Fibroblast of skin of back (primary cell): ENCODE data around the gene HDAC8.
A peak's percentile ranks its signal among the peaks of the same experiment; 100 is the strongest.
"Not testable (repeated sequence)": the region's sequence is repeated elsewhere in the genome, so short reads cannot be mapped to it uniquely, and the experiment has no call there.

Experiments used
- DNase-seq: peaks from one replicate; pipeline ENCODE4 v3.0.0-alpha.2; 2013

HDAC8 gene

GRCh38 chrX:72372735-72373134 is 199.9 kb downstream of the HDAC8 start:
- no peak for DNase-seq

GRCh38 chrX:72371405-72371804 is 201.2 kb downstream of the HDAC8 start:
- no peak for DNase-seq

GRCh38 chrX:72368796-72369195 is 203.8 kb downstream of the HDAC8 start:
- no peak for DNase-seq

- DNase-seq, result no peak
Measured at GRCh38 chrX:72367516-72367915, 205.1 kb downstream of the HDAC8 start.

DNA sequence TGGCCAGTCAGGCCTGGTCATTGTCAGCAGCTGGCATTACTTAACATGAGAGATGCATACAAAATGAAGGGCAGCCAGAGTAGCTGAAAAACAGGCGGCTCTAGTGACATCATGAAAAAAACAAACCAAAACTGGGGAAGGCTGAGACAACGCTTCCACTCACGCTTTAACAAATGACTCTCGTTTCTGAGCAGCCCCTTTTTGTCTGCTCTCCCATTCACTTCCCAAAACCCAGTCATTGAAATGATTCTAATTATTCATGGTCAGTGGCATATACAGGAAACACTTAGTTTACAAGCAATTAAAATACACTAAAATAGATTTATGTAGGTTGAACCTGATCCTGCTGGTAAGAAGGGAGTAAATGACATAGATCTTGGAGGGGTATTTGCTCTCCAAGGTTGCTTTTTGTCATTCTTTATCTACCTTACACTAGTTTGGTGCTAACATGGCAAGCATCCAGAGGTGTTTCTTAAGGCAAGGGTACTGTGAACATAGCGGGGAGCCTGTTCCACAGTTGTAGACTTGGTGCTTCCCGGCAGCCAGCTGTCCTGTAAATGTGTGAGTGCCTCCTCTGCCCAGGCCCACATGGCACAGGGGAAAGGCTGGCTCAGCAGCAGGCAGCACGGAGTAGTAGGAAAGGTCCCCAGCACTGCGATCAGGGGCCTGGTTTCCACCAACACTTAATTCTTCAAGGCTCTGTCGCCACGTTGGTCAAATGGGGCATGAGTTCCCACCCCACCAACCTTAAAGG is 205.8 kb downstream of the HDAC8 start:
- DNase-seq, result no peak

- DNase-seq, result no peak
Measured at GRCh38 chrX:72366178-72366577, 206.5 kb downstream of the HDAC8 start.

DNA sequence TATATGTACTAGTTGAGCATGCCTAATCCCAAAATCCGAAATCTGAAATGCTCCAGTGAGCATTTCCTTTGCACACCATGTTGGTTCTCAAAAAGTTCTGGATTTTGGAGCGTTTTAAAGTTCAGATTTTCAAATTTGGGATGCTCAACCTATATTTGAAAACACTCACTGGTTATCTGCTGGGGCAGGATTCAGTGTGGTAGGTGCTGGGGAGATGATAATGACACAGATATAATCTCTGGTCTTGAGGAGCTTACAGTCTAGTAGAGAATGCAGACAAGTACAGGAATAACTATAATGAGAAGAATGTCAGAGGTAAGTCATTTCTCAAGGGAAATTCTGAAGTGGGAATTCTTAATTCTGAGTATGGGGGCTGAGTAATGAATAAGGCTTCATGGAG is 207.5 kb downstream of the HDAC8 start:
- DNase-seq, result no peak

DNA sequence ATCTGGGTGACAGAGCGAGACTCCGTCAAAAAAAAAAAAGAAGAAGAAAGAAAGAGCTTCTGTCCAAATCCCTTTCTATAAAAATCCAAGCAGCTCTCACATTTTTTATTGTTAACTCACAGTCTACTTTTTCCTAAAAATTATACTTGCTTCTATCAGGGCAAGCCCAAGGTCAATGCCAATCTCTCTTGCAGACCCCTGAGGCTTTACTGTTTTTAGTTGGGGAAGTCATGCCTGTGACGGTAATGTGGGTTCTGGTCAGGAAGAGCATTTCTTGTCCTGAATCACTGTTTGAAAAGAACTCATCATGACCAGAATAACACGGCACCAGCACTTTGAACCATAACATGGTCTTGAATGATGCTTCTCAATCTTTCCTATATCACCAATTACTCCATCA is 212.3 kb downstream of the HDAC8 start:
- DNase-seq, result no peak

DNA sequence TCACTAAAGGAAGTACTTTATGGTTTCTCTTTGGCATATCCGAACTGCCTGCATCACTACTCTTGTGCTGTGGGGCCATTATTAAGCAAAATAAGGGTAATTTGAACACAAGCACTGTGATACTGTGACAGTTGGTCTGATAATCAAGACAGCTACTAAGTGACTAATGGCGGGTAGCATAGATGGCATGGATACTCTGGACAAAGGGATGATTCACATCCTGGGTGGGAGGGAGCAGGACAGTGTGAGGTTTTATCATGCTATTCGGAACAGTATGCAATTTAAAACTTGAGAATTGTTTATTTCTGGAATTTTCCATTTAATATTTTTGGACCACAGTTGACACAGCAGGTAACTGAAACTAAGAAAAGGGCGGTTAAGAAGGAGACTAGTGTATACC is 214.3 kb downstream of the HDAC8 start:
- DNase-seq, result peak; percentile 67

- no peak for DNase-seq
Measured at GRCh38 chrX:72352786-72353185, 219.9 kb downstream of the HDAC8 start.

DNA sequence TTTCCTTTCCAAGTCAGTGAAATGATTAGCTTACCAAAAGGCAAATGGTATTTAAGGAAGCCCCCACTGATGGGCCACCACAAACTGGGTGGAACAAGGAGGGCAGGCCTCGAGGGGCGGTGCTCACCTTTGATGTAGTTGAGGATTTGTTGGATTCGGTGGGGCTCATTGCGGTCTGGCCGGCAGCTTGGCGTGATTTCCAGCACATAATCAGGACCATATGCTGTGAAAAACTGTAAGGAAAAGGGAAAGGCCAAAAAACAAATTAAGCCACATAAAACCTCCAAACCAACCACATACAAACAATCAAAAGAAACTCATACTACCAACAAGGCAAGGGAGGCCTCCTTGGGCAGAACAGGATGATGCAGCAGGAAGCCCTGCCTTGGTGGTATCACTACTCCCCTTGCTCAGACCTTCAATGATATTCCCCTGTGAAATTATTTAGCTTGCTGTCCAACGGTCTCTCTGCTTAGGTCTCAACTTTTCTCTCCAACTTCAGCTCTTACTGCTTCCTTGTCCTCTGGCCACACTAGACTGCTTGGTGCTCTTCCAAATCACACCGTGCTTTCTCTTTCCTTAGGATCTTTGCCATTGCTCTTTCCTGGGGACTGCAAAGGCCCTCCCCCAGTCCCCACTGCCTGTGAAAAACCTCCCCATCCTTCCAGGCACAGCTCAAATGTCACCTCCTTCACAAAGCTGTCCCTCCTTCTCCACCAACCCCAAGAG is 220.9 kb downstream of the HDAC8 start:
- DNase-seq, result peak; percentile 14

DNA sequence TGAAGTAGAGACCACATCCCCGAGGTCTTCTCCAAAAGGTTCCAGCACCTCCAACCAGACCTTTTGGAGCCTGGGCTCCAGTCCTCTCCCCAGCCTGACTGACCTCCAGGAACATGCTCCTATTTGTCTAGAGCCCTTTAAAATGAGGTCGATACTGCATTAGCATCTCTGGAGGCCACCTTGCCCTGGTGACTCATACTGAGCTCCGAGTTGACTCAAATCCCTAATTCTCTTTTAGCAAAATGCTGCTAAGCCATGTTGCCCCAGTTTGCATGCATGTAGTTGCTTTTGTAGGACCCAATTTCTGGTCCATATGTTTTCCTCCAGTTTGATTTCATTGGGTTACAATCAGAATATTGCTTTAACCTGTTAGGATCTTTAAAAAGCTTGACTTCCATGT is 223.5 kb downstream of the HDAC8 start:
- no peak for DNase-seq

DNA sequence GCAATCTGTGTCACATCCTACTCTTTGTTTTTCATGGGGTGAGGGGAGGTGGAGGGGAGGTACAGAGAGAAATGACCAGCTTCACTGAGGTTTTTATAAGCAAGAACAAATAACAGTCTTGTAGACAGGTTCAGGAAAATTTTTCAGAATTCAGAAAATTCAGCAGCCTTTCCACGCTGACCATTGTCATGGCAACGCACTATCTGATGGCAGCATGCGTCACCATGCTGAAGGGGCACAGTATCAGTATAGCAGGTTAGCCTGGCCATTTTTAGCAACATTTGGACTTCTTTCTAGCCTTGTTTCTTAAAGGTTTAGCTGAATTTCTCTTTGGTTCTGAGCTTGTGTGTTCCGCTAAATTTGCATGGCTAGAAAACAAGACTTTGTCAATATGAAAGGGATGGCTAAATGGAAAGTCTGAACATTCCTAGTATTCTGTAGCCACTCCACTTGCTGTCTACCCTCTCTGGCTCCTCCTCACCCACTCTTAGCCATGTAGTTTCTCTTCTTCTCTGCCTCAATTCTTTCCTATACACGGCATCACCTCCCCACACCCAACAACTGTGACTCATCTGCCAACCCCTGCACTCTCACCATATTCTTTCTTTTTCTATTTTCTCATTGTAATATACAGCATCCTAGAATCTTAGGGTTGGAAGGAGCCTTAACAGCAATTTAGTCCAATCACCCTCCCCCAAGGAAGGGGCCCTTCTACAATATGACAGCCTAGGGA is 224.2 kb downstream of the HDAC8 start:
- no peak for DNase-seq

DNA sequence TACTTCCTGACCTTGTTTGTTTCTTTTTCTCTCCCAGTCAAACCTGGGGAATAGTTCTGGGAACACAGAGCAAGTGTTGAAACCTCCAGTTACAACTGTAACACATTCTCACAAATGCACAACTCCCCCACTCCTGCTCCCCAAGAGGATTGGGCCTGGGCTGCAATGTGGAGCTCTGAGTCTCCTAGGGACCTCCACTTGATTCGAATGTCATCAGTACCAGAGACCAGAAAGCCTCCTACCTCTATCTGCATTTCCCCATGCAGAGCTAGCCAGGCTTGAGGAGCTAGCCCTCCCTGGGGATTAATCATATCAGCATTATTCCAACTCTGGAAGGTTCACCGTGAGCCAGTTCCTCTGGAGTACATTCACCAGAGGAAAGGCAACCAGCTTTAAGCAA is 225.3 kb downstream of the HDAC8 start:
- DNase-seq, result no peak

- no peak for DNase-seq
Measured at GRCh38 chrX:72346302-72346949, 226.2 kb downstream of the HDAC8 start.

DNA sequence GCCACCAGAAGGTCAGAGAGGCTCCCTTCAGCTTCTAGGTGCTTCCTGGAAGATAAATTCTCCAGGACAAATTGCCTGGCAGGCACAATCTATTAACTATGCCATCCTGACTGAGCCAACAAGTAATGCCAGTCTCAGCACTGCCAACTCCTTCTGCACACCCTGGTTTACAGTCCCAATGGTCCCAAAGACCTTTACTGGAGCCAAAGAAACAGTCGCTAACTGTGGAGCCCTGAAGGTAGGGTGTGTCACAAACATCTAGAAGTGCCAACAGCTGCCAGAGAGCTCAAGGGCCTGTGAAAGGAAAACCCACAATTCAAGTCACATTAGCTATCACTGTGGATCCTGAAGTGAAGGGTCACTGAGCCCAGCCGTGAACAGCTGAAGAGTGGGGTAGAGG is 232.0 kb downstream of the HDAC8 start:
- no peak for DNase-seq

GRCh38 chrX:72340041-72340440 is 232.6 kb downstream of the HDAC8 start:
- no peak for DNase-seq

DNA sequence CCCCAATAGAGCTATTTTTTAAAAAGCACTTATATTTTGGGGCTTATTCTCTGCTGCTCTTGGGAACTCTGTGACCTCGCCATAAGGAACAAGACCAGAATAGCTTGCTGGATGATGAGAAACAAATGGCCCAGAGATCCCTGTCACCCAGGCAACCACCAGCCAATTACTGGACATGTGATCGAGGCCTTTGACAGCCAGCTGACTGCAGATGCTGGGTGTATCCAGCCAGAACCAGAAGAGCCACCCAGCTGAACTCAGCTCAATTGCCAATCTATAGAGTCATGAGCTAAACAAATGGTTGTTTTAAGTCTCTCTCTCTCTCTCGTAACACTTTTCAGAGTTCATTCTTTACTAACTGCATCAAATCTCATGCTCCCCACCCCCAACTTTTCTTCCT is 242.5 kb downstream of the HDAC8 start:
- no peak for DNase-seq

DNA sequence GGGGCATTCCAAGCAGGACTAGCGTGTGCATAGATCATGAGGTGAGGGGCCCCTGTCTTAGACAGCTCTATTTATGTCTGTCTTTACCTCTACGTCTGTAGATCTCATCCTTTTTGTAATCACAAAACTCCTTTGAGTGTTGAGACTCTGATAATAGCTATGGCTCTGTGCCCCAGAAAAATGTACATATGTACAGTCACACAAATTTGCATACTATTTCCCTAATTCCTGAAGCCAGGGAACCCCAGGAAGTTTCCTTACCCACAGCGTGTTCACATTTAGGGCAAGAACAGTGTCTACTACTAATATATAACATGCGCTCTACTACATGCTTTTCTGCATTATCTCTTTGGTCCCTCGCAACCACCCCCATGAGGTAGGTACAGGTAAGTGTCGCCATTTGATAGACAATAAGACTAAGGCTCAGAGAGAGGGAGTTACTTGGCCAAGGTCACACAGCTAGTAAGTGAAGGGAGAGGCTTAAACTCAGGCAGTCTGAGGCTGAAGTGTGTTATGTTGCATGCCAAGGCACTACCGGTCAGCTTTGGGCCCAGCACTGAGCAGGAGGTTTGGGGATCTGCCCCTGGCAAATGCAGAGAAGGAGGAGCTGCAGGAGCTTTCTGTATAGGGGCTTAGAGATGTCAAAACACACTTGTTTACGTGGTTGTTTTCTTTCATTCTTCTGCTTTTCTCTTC is 245.9 kb downstream of the HDAC8 start:
- no peak for DNase-seq

DNA sequence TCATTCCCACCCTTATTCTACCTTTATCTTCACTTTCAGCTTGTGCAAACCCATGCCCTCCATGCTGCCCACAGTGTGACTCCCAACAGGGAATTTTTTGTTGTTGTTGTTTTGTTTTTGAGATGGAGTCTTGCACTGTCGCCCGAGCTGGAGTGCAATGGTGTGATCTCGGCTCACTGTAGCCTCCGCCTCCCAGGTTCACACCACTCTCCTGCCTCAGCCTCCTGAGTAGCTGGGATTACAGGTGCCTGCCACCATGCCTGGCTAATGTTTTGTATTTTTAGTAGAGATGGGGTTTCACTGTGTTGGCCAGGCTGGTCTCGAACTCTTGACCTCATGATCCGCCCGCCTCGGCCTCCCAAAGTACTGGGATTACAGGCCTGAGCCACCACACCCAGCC is 253.0 kb downstream of the HDAC8 start:
- not testable (repeated sequence) for DNase-seq

DNA sequence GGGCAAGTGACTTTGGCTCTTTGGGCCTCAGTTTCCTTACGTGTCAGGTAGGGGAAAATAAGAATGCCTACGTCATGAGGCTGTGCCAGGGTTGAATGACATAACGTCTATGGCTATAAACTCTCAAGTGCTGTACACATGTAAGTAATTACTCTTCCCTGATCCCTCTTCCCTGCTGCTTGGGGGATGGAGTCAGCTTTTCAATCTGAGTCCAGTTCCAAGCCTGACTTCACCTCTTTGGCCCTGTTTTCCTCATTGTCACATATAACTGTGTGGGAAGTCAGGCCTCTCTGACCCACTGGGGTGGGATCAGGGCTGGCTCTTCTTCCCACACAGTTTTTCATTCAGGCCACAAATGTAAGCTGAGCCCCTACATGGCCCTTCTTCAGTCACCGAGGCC is 255.5 kb downstream of the HDAC8 start:
- no peak for DNase-seq

DNA sequence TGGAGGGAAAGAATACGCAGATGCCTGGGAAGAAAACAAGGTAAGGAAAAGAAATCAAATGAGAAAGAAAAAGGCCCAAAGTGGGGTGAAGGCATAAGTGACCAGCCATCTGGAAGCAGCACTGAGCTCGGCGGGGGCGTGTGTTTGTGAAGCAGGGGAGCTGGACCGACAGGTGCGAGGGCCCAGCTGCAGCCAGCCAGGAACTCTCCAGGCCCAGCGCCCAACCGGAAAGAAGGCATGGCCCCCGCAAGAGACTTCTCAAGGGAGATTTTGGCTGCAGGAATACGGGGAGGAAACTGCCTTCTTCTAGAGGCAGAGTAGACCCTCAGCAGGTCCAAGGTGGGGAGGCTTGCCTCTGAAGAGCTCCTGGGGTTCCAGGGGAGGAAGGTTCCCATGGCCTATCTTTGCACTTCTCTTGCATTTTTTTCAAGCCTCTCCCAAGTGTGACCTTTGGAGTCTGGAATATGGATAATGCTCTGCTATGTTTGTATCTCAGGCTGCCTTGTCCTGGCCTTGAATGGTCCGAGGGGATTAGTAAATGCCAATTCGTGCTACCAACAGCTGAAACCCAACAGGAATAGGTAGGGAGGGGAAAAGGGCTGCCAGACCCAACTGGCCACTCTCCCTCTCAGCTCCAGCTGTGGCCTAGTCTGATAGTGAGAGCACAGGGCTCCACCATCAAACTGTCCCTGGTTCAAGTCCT is 256.1 kb downstream of the HDAC8 start:
- no peak for DNase-seq
